Lower lobe of right lung (tissue), 2 donors: ENCODE measurements around the gene BSN. TPM values are rescaled to one million over a fixed set of nuclear protein-coding genes. Genes with fewer than 3 reads are reported as not detected.

Experiments used
- ATAC-seq, 2 donors: fragments of 200-7000 bp; cut with Tn5 transposase; one replicate each; pipeline ENCODE4 v1.9.1; 2020 to 2022; ENCODE audit warnings: mild to moderate bottlenecking in 2 of 2, moderate library complexity in 2 of 2
- DNase-seq: peaks from one replicate; pipeline ENCODE4 v3.0.0-alpha.2; 2020
- H3K27ac ChIP-seq: fragments of 200-600 bp; one replicate; pipeline ENCODE4 v1.8.0; 2022
- H3K27me3 ChIP-seq: fragments of 200-600 bp; one replicate; pipeline ENCODE4 v1.8.0; 2022; ENCODE audit warnings: low read depth
- H3K36me3 ChIP-seq: fragments of 200-600 bp; one replicate; pipeline ENCODE4 v1.8.0; 2022; ENCODE audit warnings: mild to moderate bottlenecking
- H3K4me1 ChIP-seq: fragments of 200-600 bp; one replicate; pipeline ENCODE4 v1.8.0; 2022
- H3K4me3 ChIP-seq: fragments of 200-600 bp; one replicate; pipeline ENCODE4 v1.8.0; 2022; ENCODE audit warnings: mild to moderate bottlenecking
- H3K9me3 ChIP-seq: fragments of 200-600 bp; one replicate; pipeline ENCODE4 v1.8.0; 2022
- CTCF ChIP-seq: fragments of 200-600 bp; IDR thresholded peaks from one replicate; pipeline ENCODE4 v1.8.0; 2022; ENCODE audit warnings: antibody characterized with exemption, mild to moderate bottlenecking
- intact Hi-C: fragments of 100-400 bp; cut with DNase I; formaldehyde crosslinking; loops from one replicate; pipeline ENCODE4 v1.11.0; 2022
- total RNA-seq: library from RNA; stranded (reverse); fragmentation: NEBNext Ultra II Directional; extraction: Animal tissue kit (Norgen Biotek cat#: 25700); gene quantifications from one replicate; pipeline ENCODE4 v1.2.1, GENCODE V29; 2021
- donor health status: DM: no; HTN: yes; CAD: no; lungs with severe emphysema.

Gene BSN
- total RNA-seq, 1 donor from 2014 or later, result 0.35 TPM

DNA sequence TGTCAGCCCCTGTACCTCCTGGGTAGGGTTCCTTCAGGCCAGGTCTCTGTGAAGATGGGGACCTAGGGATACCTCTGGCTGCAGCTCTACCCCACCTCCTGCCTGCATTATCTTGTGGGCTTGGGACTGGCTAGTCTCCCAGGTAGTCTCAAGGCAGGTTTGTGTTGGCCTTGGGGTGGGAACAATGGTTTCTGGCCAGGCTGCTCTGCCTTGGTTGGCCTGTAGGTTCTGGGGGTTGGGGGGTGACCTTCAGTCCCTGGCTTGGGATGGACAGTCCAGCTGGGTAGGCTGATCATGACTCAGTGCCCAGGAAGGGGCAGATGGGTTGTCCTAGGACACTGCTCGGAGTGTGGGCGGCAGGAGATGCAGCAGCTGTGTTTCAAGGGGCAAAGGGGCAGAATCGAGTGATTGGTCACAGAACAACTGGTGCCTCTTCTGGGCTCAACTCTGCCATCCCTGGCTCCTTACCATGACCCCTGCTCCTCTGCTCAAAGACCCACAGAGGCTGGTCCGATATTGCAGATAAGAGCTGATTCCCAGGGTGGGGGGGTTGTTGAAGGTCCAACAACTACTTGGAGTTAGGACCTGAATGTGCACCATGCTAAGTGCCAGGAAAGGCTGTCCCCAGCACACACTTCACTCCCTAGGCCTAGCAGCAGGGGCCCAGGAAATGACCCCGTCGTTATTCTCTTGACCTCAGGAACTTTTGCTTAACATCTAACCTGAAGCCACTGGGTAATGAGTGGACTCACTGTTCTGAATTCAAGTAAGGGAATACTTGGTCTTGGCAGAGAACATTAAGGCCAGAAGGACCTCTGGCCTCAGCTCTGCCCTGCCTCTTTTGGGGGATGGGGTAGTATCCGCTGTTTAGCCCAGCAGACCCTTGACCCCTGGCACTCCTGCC lies 18.1 kb upstream of the BSN start:
- DNase-seq (no peak), ATAC-seq (no peak)
- Histone ChIP-seq H3K9me3 (no peaks in the 10 kb centered on the region), H3K36me3 (peaks cover 27% of the 10 kb centered on the region), H3K4me1 (peaks cover 10% of the 10 kb centered on the region), H3K27ac (no peak overlapping the region), H3K27me3 (no peaks in the 10 kb centered on the region), H3K4me3 (no peak overlapping the region)
- intact Hi-C loops, result no loop called here
- TF ChIP-seq CTCF, result no peak

- no peak for TF ChIP-seq CTCF
- intact Hi-C loops, result no loop called here
Measured at GRCh38 chr3:49536875-49537533, 17.3 kb upstream of the BSN start.

GRCh38 chr3:49539659-49540560 lies 14.4 kb upstream of the BSN start:
- H3K36me3 ChIP-seq, result no peaks in the 10 kb centered on the region
- peaks cover 10% of the 10 kb centered on the region for H3K4me1 ChIP-seq
- intact Hi-C loops, result no loop called here
- H3K27me3 ChIP-seq, result no peaks in the 10 kb centered on the region
- DNase-seq (peak; percentile 97), ATAC-seq (peak; percentile 98 to 99)
- no peaks in the 10 kb centered on the region for H3K9me3 ChIP-seq
- TF ChIP-seq CTCF, result peak; percentile 92
- H3K27ac ChIP-seq, result peak overlapping the region; percentile 79
- peak overlapping the region; percentile 60 for H3K4me3 ChIP-seq

More at GRCh38 chr3:49536875-49537533, 17.3 kb upstream of the BSN start:
- Histone ChIP-seq H3K27me3 (no peaks in the 10 kb centered on the region), H3K9me3 (no peaks in the 10 kb centered on the region), H3K27ac (no peak overlapping the region), H3K4me3 (no peak overlapping the region), H3K36me3 (peaks cover 19% of the 10 kb centered on the region), H3K4me1 (peaks cover 10% of the 10 kb centered on the region)
- DNase-seq (no peak), ATAC-seq (no peak)

GRCh38 chr3:49552087-49552486 lies 2.2 kb upstream of the BSN start:
- TF ChIP-seq CTCF, result no peak
- H3K27me3 ChIP-seq, result peaks cover 4% of the 10 kb centered on the region
- no peak overlapping the region for H3K4me3 ChIP-seq
- H3K27ac ChIP-seq, result no peak overlapping the region
- H3K36me3 ChIP-seq, result no peaks in the 10 kb centered on the region
- intact Hi-C loops, result no loop called here
- peaks cover 18% of the 10 kb centered on the region for H3K4me1 ChIP-seq
- DNase-seq (no peak), ATAC-seq (no peak)
- no peaks in the 10 kb centered on the region for H3K9me3 ChIP-seq

DNA sequence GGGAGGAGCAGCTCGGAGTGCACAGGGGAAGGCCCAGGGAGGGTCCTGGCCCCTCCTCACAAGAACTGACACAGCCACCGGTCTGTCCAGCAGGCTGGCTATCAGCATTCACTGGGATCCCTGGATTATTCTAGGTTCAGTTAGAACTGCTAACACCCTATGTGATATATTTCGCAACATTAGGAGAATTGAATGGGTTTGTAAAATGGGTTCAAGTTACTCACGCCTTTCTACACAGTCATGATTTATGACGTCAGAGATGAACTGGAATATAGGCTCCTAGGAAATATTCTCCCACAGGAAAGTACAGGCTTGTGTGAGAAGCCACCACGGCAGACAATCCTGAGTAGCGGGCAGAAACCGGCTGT lies 969 bp upstream of the BSN start:
- Histone ChIP-seq H3K36me3 (no peaks in the 10 kb centered on the region), H3K4me3 (peak overlapping the region; percentile 79), H3K27ac (no peak overlapping the region), H3K9me3 (no peaks in the 10 kb centered on the region), H3K4me1 (peaks cover 18% of the 10 kb centered on the region), H3K27me3 (peaks cover 4% of the 10 kb centered on the region)
- intact Hi-C loops, result no loop called here
- no peak for TF ChIP-seq CTCF
- DNase-seq (no peak), ATAC-seq (no peak)
